ENCODE measurements around the gene CHIT1. TPM values are rescaled to one million over a fixed set of nuclear protein-coding genes. Genes with fewer than 3 reads are reported as not detected.
A peak's percentile ranks its signal among the peaks of the same experiment; 100 is the strongest.

CHIT1 gene
- total RNA-seq, 1 donor = under 0.01 TPM

GRCh38 chr1:203216274-203217138 is 13.0 kb downstream of the CHIT1 start:
- H3K4me3 ChIP-seq (ENCODE audit: insufficient read depth, low read length) = no peak overlapping the region
- H3K79me2 ChIP-seq (ENCODE audit: insufficient read depth, low read length) = no peaks in the 10 kb centered on the region
- H3K9me3 ChIP-seq (ENCODE audit: low read depth, low read length) = no peaks in the 10 kb centered on the region
- DNase-seq (ENCODE audit: insufficient read length, low spot score, missing footprints) = peak; percentile 90
- TF ChIP-seq CTCF (IDR thresholded peaks at IDR 0.05; ENCODE audit: extremely low read depth, low read depth, low read length) = peak; percentile 75
- no peaks in the 10 kb centered on the region for H4K20me1 ChIP-seq (ENCODE audit: insufficient read depth, low read length)
- H3K4me2 ChIP-seq (ENCODE audit: insufficient read depth, low read length) = no peak overlapping the region
- peaks cover 6% of the 10 kb centered on the region for H3K4me1 ChIP-seq (ENCODE audit: insufficient read depth, low read length)
- no peak overlapping the region for H3K27ac ChIP-seq (ENCODE audit: low read depth, low read length)
- peaks cover 23% of the 10 kb centered on the region for H3K27me3 ChIP-seq (ENCODE audit: insufficient read depth, low read length)
- no peak overlapping the region for H2AFZ ChIP-seq (ENCODE audit: low read length)
- no peaks in the 10 kb centered on the region for H3K36me3 ChIP-seq (ENCODE audit: insufficient read depth, low read length)

- no peaks in the 10 kb centered on the region for H3K79me2 ChIP-seq (ENCODE audit: insufficient read depth, low read length)
- H3K4me1 ChIP-seq (ENCODE audit: insufficient read depth, low read length) = peaks cover 6% of the 10 kb centered on the region
- no peak overlapping the region for H3K27ac ChIP-seq (ENCODE audit: low read depth, low read length)
- no peaks in the 10 kb centered on the region for H3K36me3 ChIP-seq (ENCODE audit: insufficient read depth, low read length)
- no peak for DNase-seq (ENCODE audit: insufficient read length, low spot score, missing footprints)
- no peaks in the 10 kb centered on the region for H4K20me1 ChIP-seq (ENCODE audit: insufficient read depth, low read length)
- no peak for TF ChIP-seq CTCF (IDR thresholded peaks at IDR 0.05; ENCODE audit: extremely low read depth, low read depth, low read length)
- peaks cover 17% of the 10 kb centered on the region for H3K27me3 ChIP-seq (ENCODE audit: insufficient read depth, low read length)
- H3K4me3 ChIP-seq (ENCODE audit: insufficient read depth, low read length) = no peak overlapping the region
- no peaks in the 10 kb centered on the region for H3K9me3 ChIP-seq (ENCODE audit: low read depth, low read length)
- H3K4me2 ChIP-seq (ENCODE audit: insufficient read depth, low read length) = no peak overlapping the region
- H2AFZ ChIP-seq (ENCODE audit: low read length) = no peak overlapping the region
These were observed 13.9 kb downstream of the CHIT1 start for GRCh38 chr1:203215573-203215972.

GRCh38 chr1:203214871-203215270 is 14.6 kb downstream of the CHIT1 start:
- Histone ChIP-seq H3K79me2 (ENCODE audit: insufficient read depth, low read length) (no peaks in the 10 kb centered on the region), H3K27ac (ENCODE audit: low read depth, low read length) (no peak overlapping the region), H3K4me3 (ENCODE audit: insufficient read depth, low read length) (no peak overlapping the region), H3K9me3 (ENCODE audit: low read depth, low read length) (no peaks in the 10 kb centered on the region), H3K4me1 (ENCODE audit: insufficient read depth, low read length) (peaks cover 6% of the 10 kb centered on the region), H3K36me3 (ENCODE audit: insufficient read depth, low read length) (no peaks in the 10 kb centered on the region), H3K4me2 (ENCODE audit: insufficient read depth, low read length) (no peak overlapping the region), H3K27me3 (ENCODE audit: insufficient read depth, low read length) (peaks cover 12% of the 10 kb centered on the region), H4K20me1 (ENCODE audit: insufficient read depth, low read length) (no peaks in the 10 kb centered on the region), H2AFZ (ENCODE audit: low read length) (no peak overlapping the region)
- no peak for DNase-seq (ENCODE audit: insufficient read length, low spot score, missing footprints)
- no peak for TF ChIP-seq CTCF (IDR thresholded peaks at IDR 0.05; ENCODE audit: extremely low read depth, low read depth, low read length)

GRCh38 chr1:203213126-203213525 is 16.3 kb downstream of the CHIT1 start:
- Histone ChIP-seq H4K20me1 (ENCODE audit: insufficient read depth, low read length) (no peaks in the 10 kb centered on the region), H3K27me3 (ENCODE audit: insufficient read depth, low read length) (peaks cover 2% of the 10 kb centered on the region), H3K79me2 (ENCODE audit: insufficient read depth, low read length) (no peaks in the 10 kb centered on the region), H3K4me2 (ENCODE audit: insufficient read depth, low read length) (no peak overlapping the region), H3K4me1 (ENCODE audit: insufficient read depth, low read length) (peaks cover 6% of the 10 kb centered on the region), H3K36me3 (ENCODE audit: insufficient read depth, low read length) (no peaks in the 10 kb centered on the region), H2AFZ (ENCODE audit: low read length) (no peak overlapping the region), H3K4me3 (ENCODE audit: insufficient read depth, low read length) (no peak overlapping the region), H3K9me3 (ENCODE audit: low read depth, low read length) (no peaks in the 10 kb centered on the region), H3K27ac (ENCODE audit: low read depth, low read length) (no peak overlapping the region)
- TF ChIP-seq CTCF (IDR thresholded peaks at IDR 0.05; ENCODE audit: extremely low read depth, low read depth, low read length) = no peak
- DNase-seq (ENCODE audit: insufficient read length, low spot score, missing footprints) = no peak

Measured in osteoblast (primary cell).